DND-41 (cell line): ENCODE measurements around the gene RNF13.

Experiments
- ATAC-seq: fragments of 200-7000 bp; cut with Tn5 transposase; 3 replicates; pipeline ENCODE4 v1.9.1; 2021; ENCODE audit warnings: low read depth; ENCODE audit not compliant: insufficient read depth
- DNase-seq: peaks from one replicate; pipeline ENCODE4 v3.0.0-alpha.2; 2020
- H2AFZ ChIP-seq: 2 replicates; pipeline ENCODE4 v1.6.0; 2012; ENCODE audit warnings: low read depth, low read length
- H3K27ac ChIP-seq: 2 replicates; pipeline ENCODE4 v1.5.1; 2012; ENCODE audit warnings: low read length, inconsistent platforms
- H3K27me3 ChIP-seq: fragments of 200-600 bp; sonication (generic); 2 replicates; pipeline ENCODE4 v1.6.0; 2012; ENCODE audit warnings: low read length, mild to moderate bottlenecking, inconsistent platforms; ENCODE audit not compliant: insufficient read depth, poor library complexity
- H3K36me3 ChIP-seq: 2 replicates; pipeline ENCODE4 v1.5.1; 2012; ENCODE audit warnings: low read length, inconsistent platforms; ENCODE audit not compliant: insufficient read depth
- H3K4me1 ChIP-seq: 2 replicates; pipeline ENCODE4 v1.5.1; 2012; ENCODE audit warnings: mild to moderate bottlenecking, low read length; ENCODE audit not compliant: insufficient read depth
- H3K4me2 ChIP-seq: 2 replicates; pipeline ENCODE4 v1.6.0; 2012; ENCODE audit warnings: mild to moderate bottlenecking, moderate library complexity, low read length, inconsistent platforms; ENCODE audit not compliant: insufficient read depth
- H3K4me3 ChIP-seq, 2 experiments: fragments of 200-600 bp in 1 of 2; shearing (Covaris generic) in 1 of 2; 2 replicates each; pipeline ENCODE4 v1.5.1; 2012 to 2016; ENCODE audit warnings: inconsistent platforms in 2 of 2, low read length in 2 of 2, mild to moderate bottlenecking in 2 of 2, low read depth in 1 of 2, moderate library complexity in 1 of 2
- H3K79me2 ChIP-seq: 2 replicates; pipeline ENCODE4 v1.6.0; 2012; ENCODE audit warnings: low read length, inconsistent platforms; ENCODE audit not compliant: insufficient read depth
- H3K9ac ChIP-seq: 2 replicates; pipeline ENCODE4 v1.6.0; 2012; ENCODE audit warnings: low read depth, mild to moderate bottlenecking, inconsistent platforms, low read length, moderate library complexity
- H3K9me3 ChIP-seq: 2 replicates; pipeline ENCODE4 v1.5.1; 2012; ENCODE audit warnings: low read length, moderate library complexity, mild to moderate bottlenecking, inconsistent platforms; ENCODE audit not compliant: insufficient read depth, severe bottlenecking
- H4K20me1 ChIP-seq: 2 replicates; pipeline ENCODE4 v1.6.0; 2012; ENCODE audit warnings: low read length; ENCODE audit not compliant: insufficient read depth
- CTCF ChIP-seq: IDR thresholded peaks from 2 replicates; pipeline ENCODE4 v1.5.1; 2012; ENCODE audit warnings: borderline replicate concordance, low read length, moderate library complexity, mild to moderate bottlenecking; ENCODE audit not compliant: poor library complexity, severe bottlenecking; ENCODE audit errors: extremely low read depth
- EZH2 ChIP-seq: IDR thresholded peaks from 3 replicates; pipeline ENCODE4 v1.6.1; 2012; ENCODE audit warnings: borderline replicate concordance, low read depth, mild to moderate bottlenecking, moderate library complexity, low read length, inconsistent platforms; ENCODE audit not compliant: severe bottlenecking

The RNF13 gene

DNA sequence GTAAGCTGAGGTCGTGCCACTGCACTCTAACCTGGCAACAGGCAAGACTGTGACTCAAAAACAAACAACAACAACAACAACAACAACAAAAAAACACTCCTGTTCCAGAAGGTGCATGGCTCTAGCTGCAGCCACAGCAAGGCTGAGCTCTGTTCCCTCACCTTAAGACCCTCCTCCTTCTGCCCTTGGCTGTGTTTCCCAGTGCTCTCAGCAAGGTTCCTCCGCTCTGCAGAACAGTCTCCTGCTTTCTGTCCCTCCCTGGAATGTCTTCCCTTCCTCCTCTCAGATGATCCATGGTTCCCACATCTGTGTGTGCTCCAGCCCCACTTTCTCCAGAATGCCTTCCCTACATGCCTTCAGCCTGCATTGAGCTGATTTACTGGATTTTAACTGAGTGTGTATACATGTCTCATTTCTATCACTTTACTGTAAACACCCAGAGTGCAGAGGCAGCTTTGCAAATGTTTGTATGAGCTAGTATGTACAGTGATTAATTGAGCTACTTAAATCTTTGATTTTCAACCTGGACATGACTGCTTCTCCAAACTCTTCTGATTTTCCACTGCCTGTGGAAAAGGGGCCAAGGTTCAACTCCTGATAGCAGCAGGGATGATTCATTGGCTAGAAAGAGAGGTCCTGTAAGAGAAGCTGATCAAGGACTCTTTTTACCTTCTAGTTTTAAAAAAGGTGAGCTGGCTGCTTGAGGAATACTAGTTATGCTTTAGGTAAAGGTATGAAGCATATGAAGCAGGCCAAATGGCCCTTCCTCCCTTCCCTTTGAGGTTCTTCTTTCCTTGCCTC is 35.4 kb upstream of the RNF13 start:
- peaks cover 19% of the 10 kb centered on the region for H3K27me3 ChIP-seq
- no peaks in the 10 kb centered on the region for H3K36me3 ChIP-seq
- no peaks in the 10 kb centered on the region for H3K79me2 ChIP-seq
- H3K4me3 ChIP-seq, result no peak overlapping the region
- H3K4me2 ChIP-seq, result no peak overlapping the region
- no peaks in the 10 kb centered on the region for H4K20me1 ChIP-seq
- TF ChIP-seq CTCF (no peak), EZH2 (no peak)
- no peak overlapping the region for H3K27ac ChIP-seq
- no peak for DNase-seq
- no peaks in the 10 kb centered on the region for H3K9me3 ChIP-seq
- H3K9ac ChIP-seq, result no peak overlapping the region
- ATAC-seq, result no peak
- H2AFZ ChIP-seq, result no peak overlapping the region
- no peaks in the 10 kb centered on the region for H3K4me1 ChIP-seq

GRCh38 chr3:149781211-149781610 is 31.8 kb upstream of the RNF13 start:
- no peaks in the 10 kb centered on the region for H3K4me1 ChIP-seq
- no peak for DNase-seq
- TF ChIP-seq EZH2, result no peak
- no peak for TF ChIP-seq CTCF
- peaks cover 10% of the 10 kb centered on the region for H3K27me3 ChIP-seq
- H3K79me2 ChIP-seq, result no peaks in the 10 kb centered on the region
- no peak overlapping the region for H3K9ac ChIP-seq
- H3K4me2 ChIP-seq, result no peak overlapping the region
- H3K36me3 ChIP-seq, result no peaks in the 10 kb centered on the region
- no peak overlapping the region for H3K4me3 ChIP-seq
- ATAC-seq, result no peak
- no peaks in the 10 kb centered on the region for H4K20me1 ChIP-seq
- H3K27ac ChIP-seq, result no peak overlapping the region
- no peak overlapping the region for H2AFZ ChIP-seq
- no peaks in the 10 kb centered on the region for H3K9me3 ChIP-seq

DNA sequence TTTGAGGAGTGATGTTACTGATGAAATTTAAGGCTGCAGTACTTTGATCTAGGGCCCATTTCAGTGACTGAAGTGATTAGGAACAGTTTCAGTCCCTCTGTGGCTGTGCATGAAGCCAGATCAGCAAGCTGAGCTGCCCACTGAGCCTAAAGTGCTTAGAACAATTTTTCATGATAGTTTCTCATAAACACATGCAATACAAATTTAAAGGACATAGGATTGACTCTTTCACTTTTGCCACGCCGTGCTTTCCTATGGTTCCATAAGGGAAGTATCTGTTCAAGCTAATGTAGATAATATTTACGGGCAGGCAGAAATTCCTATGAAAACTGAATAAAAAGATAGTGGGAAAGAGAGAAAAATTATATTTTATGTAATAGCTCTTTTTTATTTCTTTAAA is 31.3 kb upstream of the RNF13 start:
- Histone ChIP-seq H3K9ac (no peak overlapping the region), H3K4me2 (no peak overlapping the region), H3K4me1 (no peaks in the 10 kb centered on the region), H4K20me1 (no peaks in the 10 kb centered on the region), H2AFZ (no peak overlapping the region), H3K9me3 (no peaks in the 10 kb centered on the region), H3K27ac (no peak overlapping the region), H3K36me3 (no peaks in the 10 kb centered on the region), H3K4me3 (no peak overlapping the region), H3K27me3 (peaks cover 10% of the 10 kb centered on the region), H3K79me2 (no peaks in the 10 kb centered on the region)
- ATAC-seq (no peak), DNase-seq (no peak)
- TF ChIP-seq EZH2, result no peak
- no peak for TF ChIP-seq CTCF

GRCh38 chr3:149783576-149783975 is 29.4 kb upstream of the RNF13 start:
- peaks cover 5% of the 10 kb centered on the region for H3K27me3 ChIP-seq
- DNase-seq (no peak), ATAC-seq (no peak)
- no peaks in the 10 kb centered on the region for H4K20me1 ChIP-seq
- H3K9ac ChIP-seq, result no peak overlapping the region
- H2AFZ ChIP-seq, result no peak overlapping the region
- TF ChIP-seq CTCF, result no peak
- TF ChIP-seq EZH2, result no peak
- no peak overlapping the region for H3K4me2 ChIP-seq
- H3K4me1 ChIP-seq, result no peaks in the 10 kb centered on the region
- H3K27ac ChIP-seq, result no peak overlapping the region
- H3K36me3 ChIP-seq, result no peaks in the 10 kb centered on the region
- H3K4me3 ChIP-seq, result no peak overlapping the region
- H3K79me2 ChIP-seq, result no peaks in the 10 kb centered on the region
- no peaks in the 10 kb centered on the region for H3K9me3 ChIP-seq
